AML-193 (cell line): ENCODE data around the gene DCLK3.

Experiments used
- DNase-seq, 2 experiments: peaks; one replicate each; lab custom pipeline; 2025; lab: John Stamatoyannopoulos, UW

DCLK3 gene, protein sequence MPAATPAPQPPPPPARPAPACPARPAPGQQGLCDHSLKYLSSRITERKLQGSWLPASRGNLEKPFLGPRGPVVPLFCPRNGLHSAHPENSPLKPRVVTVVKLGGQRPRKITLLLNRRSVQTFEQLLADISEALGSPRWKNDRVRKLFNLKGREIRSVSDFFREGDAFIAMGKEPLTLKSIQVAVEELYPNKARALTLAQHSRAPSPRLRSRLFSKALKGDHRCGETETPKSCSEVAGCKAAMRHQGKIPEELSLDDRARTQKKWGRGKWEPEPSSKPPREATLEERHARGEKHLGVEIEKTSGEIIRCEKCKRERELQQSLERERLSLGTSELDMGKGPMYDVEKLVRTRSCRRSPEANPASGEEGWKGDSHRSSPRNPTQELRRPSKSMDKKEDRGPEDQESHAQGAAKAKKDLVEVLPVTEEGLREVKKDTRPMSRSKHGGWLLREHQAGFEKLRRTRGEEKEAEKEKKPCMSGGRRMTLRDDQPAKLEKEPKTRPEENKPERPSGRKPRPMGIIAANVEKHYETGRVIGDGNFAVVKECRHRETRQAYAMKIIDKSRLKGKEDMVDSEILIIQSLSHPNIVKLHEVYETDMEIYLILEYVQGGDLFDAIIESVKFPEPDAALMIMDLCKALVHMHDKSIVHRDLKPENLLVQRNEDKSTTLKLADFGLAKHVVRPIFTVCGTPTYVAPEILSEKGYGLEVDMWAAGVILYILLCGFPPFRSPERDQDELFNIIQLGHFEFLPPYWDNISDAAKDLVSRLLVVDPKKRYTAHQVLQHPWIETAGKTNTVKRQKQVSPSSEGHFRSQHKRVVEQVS

DNA sequence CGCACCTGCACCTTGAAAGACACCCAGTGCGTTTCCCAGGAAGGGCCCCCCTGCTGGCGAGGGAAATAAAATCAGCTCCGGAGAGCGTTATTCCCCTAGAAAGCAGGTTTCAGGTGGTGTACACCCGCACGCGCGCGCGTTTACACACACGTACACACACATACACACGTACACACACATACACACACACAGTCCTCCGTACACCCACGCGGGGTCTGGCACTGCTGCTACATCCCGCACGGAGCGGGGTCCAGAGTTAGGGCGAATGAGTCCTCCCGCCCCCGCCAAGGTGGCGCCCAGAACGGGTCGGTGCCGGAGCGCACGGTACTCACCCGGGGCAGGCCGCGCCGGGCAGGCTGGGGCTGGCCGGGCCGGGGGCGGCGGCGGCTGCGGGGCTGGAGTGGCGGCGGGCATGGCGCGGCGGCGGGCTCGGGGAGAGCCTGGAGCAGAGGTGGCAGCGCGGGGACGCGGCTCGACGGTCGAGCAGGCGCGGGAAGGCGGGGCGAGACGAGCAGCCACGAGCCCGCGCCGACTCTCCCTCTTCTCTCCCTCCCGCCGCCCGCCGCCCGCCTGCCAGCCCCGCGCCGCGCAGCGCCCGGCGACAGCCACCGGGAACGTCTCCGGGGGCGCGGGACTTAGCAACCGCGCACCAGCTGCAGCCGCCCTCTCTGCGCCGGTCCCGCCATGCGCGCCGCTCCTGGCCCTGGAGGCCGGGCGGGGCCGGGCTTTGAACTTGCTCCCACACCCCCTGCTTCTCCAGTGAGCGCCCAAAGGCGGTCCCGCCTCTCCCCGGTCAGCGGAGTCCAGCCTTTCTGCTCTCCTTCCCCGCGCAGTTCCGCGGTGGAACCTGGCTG, at the start of gene DCLK3:
Gene DCLK3 (minus strand): TSS at position 704 of the 854 bp plus-strand sequence. CDS start 290 bp downstream, at position 414.
- DNase-seq = no peak

DNA sequence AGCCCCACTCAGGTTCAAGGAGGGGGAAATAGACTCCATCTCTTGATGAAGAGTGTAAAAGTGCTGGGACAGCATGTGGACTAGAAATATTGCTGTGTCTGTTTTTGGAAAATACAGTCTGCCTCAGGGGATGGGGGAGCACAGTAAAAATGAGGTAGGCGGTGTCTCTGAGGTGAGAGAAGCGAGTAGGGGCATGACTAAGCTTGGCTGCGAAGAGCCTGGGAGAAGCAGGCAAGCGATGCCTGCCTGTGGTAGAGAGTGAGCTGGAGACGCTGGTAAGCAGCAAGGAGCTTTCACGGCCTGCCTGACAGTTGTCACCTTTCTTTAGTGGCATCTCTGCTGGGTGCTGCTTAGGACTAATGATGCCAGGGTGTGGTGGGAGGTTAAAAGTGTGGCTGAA, 49.0 kb upstream of the DCLK3 start:
- DNase-seq = no peak

DNA sequence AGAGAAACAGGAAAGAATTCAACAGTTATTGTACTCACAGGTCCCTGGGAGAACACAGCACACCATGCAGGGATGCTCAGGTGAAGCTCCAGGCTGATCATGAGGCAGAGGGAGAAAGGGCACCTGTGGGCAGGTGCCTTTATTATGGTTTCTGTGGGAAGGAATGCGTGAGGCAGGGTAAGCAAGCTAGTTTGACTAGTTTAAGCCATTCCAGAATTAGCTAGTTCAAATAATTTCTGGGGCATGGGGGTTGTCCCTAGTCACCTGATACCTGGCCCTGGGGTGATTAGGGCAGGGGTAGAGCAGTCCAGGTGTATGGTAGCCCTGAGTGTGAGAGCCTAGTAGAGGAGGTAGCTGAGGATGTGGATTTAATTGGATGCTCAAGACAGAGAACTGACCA, 47.9 kb upstream of the DCLK3 start:
- no peak for DNase-seq

DNA sequence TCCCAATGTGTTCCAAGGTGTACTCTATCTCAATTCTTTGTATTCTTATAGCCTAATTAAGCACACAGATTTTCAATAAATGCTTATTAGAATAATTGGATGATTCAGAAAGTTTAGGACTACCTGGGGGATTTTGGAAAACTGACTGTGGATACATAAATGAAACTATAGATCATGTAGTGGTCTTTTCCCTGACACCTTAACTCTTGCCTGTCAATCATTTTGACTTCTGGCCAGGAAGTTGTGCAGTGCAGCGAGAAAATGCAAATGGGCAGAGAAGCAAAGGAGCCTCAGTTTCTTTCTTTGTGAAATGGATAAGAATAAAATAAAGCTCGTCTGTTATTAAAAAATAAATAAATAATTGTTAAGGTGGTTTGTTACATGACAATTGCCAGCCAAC, 47.4 kb upstream of the DCLK3 start:
- no peak for DNase-seq

DNA sequence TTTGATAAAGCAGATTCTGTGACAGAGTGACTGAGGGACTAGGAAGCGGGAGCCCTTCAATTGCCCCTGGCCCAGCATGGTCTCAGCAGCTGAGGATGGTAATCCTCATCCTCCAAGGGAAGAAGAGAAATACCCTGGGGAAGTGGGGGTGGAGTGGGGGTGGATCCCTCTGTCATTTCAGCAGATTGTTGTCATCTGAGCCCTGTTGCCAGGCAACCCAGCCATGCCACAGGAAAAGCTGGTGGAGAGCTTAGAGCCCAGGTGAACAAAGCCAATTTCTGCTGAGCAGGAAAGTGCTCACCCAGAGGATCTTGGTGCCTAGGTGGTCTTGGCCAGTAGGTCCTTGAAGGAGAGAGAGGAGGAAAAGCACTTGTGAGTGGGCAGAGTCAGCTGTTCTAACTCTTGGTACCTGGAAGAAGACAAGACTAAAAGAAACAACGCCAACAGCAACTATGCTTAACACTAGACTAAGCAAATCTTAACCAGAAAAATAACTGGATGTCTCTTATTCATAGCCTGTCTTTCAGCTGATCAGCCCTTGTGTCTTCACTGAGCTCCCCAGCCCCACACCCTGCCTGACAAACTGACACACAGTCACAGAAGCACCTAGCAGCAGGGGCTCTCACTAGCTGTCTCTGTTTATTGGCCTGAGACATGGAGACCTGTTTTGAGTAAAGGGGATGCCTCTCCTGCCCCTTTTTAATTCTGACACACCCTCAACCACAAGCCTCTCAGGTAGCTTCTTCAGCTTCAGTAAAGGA, 40.1 kb upstream of the DCLK3 start:
- DNase-seq = no peak

DNA sequence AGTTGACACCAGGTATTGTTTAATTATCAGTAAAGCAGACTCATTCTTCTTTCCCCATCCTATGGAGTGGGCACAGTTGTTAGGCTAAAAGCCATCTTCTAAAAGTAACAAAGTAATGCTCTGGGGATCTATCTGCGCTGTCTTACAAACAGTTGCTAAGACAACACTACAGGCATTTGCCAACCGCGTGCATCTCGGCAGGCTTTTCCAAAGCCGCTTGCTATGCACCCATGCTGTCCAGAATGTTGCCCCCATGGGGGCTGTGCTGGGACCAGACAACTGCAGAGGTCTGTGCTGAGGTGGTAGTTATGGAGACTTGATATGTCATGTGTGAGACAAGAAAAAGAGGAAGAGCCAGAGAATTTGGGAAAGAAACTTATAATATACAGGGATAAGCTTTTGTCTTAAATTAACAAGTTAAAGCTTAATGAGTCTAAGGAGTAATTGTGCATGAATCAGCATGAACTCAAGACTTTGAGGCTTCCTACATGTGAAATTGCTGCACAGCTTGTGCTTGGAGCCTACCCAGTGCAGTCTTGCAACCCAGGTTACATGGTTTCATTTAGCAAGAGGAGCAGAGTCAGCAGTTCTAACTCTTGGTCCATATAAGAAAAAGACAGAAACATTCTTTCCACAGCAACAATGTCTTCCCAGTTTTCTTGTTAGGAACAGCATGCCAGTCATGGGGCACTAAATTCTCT, 38.9 kb upstream of the DCLK3 start:
- DNase-seq = no peak

DNA sequence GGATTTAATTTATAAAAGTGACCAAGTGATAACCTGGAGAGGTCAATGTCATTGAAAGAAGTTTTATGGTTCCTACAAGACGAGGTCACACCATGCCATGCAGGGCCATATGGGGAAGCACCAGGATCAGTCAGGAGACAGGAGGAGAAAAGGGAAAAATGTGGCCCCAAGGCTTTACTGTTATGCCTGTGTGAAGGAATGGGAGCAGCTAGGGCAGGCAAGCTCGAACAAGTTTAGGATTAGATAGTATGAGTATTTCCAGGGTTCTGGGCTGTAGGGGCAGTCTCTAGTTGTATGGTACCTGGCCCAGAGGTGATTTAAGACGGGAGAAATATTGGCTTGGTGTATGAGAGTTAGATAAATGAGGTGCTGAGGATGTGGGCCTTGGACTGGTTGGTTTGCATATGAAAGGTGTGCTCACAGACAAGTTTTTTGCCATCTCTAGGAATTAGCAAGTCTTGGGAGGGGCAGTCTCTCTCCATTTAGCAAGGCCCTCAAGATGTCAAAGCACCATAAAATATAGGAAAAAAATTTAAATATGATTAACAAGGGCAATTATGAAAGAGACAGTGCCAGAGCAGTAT, 36.3 kb upstream of the DCLK3 start:
- no peak for DNase-seq

DNA sequence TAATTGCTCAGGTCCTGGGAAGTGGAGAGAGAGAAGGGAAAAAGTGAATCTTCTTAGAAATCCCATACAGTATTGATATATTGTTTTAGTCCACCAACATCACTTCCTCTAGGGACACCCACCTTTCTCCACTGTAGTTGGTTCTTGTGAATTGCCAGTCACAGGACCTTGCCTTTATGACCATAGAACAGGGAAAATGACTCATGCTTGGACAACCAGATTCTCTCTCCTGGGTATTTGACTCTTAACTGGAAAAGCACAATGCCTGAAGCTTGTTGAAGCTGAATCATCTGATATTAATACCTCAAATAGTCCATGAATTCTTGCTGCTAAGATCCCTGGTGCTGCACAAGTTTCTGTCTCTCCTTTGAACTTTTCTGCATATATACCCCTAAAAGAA, 32.5 kb upstream of the DCLK3 start:
- no peak for DNase-seq

DNA sequence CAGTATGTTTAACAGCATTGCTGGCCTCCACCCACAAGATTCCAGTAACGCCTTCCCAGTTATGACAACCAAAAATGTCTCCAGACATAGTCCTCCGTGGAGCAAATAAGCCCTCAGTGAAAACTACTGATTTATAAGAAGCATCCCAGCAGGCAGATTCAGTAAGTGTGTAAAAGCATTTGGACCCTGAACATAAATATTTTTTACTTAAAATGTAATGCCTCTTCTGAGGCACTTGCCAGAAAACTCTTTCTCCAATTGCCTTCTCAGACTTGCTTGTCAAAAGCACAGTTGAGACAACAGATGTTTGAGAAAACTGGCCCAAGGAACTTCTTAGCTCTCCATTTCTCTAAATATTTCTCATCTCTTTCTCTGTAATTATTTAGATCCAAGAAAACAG, 31.8 kb upstream of the DCLK3 start:
- no peak for DNase-seq

DNA sequence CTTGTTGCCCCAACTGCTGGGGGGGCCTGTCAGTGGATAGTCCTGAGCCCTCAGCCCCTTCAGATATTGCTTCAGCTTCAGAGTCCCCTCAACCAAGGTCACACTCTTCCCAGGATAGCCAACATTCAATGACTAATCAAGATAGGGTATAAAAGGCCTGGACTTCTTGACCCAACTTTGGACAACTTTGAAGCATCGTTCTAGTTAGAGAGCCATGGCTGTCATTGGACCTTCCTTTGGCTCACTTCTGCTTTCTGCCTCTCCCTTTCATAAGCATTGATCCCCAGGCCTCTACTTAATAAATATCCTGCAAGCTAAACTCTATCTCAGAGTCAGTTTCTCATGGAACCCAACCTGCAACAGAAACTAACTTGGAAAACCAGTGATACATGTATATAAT, 31.3 kb upstream of the DCLK3 start:
- DNase-seq = no peak

DNA sequence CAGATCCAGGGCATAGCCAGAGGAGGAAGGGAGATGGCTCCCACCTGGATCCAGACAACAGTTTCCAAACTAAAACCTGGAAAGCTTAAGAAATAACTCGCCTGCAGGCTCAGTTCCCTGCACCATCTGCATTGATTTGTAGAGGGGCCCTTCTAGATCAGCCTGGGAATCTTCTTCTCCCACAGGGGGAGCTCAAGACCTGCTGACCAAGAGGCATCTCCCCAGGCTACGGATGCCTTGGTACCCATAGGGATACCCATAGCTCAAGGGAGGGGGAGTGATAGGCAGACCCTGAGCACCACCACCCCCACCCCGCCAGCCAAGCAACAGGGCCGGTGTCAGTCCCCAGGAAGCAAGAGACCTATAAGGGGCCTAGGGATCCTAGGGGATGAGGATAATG, 28.0 kb upstream of the DCLK3 start:
- DNase-seq = peak; percentile 33 to 42

DNA sequence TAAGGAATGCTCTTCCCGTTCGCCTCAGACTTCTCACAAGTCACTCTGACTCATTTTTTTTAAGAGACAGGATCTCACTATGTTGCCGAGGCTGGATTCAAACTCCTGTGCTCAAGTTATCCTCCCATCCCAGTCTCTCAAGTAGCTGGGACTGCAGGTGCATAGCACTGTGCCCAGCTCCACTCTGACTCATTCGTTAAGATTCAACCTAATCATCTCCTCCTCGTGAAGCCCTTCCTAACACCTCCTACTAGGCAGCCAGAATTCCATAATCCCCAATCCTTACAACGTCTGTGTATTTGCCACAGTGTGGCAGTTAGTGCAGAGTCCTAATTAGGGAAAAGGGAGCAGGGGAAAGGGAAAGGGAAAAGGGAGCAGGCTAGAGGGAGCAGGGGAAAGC, 26.4 kb upstream of the DCLK3 start:
- DNase-seq = no peak

DNA sequence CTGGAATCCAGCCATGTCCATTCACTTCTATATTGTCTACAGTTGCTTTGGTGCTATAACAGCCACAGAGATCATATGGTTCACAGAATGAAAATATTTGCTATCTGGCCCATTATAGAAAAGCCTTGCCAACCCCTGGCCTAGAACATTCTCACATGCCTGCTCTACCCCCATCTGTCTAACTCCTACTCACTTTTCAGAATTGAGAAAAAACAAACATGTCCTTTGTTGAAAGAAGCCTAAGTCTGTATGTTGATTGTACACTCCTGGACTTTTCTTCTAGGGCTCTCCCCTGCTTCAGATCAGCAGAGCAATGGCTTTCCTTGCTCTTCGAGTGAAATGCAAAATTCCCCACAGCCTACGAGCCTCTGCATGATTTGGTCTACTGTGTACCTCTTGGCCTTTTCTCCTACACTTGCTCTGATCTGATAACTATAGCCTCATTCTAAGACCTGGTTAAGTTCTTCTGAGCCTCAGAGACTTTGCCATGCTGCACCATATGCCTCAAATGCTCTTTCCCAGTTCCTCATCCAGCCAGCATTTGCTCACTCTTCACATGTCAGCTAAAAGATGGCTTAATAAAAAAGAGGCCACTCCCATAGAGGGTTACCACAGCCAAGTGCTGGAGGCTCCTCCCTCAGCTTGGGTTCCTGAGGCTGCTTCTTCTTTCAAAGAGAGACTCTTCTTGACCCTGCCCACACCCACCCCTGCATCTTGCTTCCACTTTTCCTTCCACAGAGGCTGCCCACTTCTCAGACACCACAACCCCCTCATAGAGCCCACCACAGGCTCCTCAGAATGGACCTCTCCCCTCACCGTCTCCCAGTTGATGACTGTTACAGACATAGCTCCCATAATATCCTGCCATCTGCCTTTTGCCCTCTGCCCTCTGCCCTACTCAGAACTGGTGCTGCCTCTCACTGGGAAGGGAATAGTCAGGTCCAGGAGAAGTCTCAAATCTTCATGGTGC, 22.9 kb upstream of the DCLK3 start:
- DNase-seq = peak in 1 of 2 experiments; percentile 2

DNA sequence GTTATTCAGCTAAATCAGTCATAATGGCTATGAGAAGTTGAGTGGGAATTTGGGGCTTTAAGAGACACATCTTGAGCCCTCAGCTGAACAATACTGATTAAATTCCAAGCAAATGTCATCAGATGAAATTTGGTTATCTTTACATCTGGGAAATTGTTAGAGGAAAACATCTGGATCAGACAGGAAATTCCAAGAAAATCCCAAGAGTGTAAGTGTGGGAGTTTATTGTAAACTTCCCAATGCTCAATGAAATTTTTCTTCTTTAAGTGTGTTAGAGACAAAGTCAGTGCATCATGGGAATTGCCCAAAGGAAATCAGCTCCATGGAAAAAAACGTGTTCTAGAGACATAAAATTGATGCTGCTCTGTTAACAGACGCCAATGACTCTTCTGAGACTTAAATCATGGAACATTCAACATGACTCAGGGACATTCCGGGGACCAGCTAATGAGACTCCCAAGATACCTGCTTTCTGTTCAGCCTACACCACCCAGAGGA, 19.8 kb upstream of the DCLK3 start:
- no peak for DNase-seq

DNA sequence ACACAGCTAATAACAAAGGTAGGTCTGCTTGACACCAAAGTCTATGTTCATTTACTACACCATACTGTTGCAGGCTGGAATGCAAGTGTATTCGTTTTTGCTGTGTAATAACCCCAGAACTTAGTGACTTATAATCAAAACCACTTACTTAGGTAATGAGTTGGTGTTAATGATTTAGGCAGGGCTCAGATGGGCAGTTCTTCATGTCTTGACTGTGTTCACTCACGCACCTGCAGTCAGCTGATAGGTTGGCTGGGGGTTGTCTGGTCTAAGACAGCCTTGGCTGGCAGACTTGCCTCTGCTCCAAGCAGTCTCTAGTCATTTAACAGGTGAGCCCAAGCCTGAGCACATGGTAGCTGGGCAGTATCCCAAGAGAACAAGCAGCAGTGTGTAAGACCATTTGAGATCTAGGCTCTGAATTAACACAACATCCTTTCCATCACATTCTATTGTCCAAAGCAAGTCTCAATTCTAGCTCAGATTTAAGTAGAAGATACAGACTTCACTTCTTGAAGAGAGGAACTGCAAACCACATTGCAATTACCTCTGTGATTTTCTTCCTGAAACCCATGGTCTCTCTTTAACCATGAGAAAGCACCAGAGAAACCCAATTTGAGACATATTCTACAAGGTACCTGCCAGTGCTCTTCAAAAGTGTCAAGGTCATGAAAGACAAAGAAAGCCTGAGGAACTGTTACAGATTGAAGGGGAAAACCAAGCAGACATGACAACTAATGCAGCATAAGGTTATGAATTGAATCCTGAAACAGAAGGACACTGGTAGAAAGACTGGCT, 13.3 kb upstream of the DCLK3 start:
- DNase-seq = no peak

DNA sequence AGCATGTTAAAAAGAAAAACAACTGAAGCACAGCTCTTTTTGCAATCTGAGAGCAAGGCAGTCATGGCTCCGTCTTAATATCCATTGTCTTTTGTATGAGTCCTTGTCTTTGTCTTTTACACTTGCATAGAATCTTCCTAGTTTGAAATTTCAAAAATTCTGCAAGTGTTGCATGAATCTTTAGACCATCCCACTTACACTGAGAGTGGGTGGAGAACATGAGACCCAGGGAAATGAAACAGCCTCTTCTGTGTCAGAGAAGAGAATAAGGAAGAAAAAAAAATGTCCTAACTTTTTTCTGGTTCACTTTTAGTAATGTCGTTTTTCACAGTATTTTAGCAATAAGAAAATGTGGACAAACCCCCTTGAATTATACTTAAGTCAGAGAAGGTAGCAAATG, 12.1 kb upstream of the DCLK3 start:
- no peak for DNase-seq

DNA sequence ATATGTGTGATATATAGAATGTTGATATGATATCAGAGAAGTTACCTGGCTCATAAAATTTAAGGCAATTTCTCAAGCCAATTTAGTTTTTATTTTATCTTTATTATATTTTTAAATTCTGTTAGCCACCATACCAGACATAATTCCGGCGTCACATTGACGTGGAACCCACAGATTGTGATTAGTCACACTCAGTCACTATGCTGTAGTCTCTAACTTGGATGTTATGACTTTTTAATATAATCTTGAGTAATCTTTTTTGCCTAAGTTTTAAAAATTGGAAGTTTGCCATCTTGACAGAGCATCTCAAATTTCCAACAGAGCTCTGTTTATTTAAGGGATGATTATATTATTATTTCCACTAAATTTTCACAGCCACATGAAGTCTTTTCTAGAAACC, 9.7 kb upstream of the DCLK3 start:
- DNase-seq = no peak

DNA sequence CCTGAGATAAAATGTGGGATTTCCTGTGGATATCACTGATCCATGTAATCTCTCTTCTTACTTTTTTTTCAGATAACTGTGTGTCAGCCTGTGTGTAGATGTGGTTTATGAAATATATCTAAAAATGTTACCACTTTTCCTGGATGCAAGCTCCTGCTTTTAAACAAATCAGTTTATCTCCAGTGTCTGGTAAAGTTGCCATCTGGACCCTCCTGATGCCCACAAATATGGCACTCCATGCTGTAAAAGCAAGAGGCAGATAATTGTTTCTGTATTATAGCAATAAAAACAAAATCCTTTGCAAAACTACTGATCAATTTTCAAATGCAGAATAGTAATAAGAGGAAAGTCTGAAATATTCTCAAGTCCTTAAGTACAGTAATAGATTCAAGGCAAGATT, 7.6 kb upstream of the DCLK3 start:
- DNase-seq = no peak
